Measurements from ENCODE around the gene TRAPPC10.
"Not testable (repeated sequence)": the region's sequence is repeated elsewhere in the genome, so short reads cannot be mapped to it uniquely, and the experiment has no call there.

TRAPPC10 gene

GRCh38 chr21:44127827-44128226 is 115.7 kb downstream of the TRAPPC10 start:
- H3K27ac ChIP-seq (ENCODE audit: low read length); H3K4me1 ChIP-seq (ENCODE audit: low read length); H3K9ac ChIP-seq (ENCODE audit: low read length); H3K4me2 ChIP-seq (ENCODE audit: low read length); H2AFZ ChIP-seq (ENCODE audit: low read depth, low read length); H3K4me3 ChIP-seq (ENCODE audit: low read length); H3K27me3 ChIP-seq (ENCODE audit: low read depth, low read length); H3K79me2 ChIP-seq (ENCODE audit: low read length); H4K20me1 ChIP-seq (ENCODE audit: insufficient read depth, low read length); H3K9me3 ChIP-seq (ENCODE audit: insufficient read depth, low read length); H3K36me3 ChIP-seq (replicated peaks; ENCODE audit: low read depth, low read length): not testable (repeated sequence)

GRCh38 chr21:44133715-44134057 is 121.6 kb downstream of the TRAPPC10 start:
- H3K36me3 ChIP-seq (replicated peaks; ENCODE audit: low read depth, low read length); H2AFZ ChIP-seq (ENCODE audit: low read depth, low read length); H3K9ac ChIP-seq (ENCODE audit: low read length); H3K4me3 ChIP-seq (ENCODE audit: low read length); H3K27ac ChIP-seq (ENCODE audit: low read length); H3K79me2 ChIP-seq (ENCODE audit: low read length); H3K4me1 ChIP-seq (ENCODE audit: low read length); H3K27me3 ChIP-seq (ENCODE audit: low read depth, low read length); H4K20me1 ChIP-seq (ENCODE audit: insufficient read depth, low read length); H3K9me3 ChIP-seq (ENCODE audit: insufficient read depth, low read length); H3K4me2 ChIP-seq (ENCODE audit: low read length): not testable (repeated sequence)

- not testable (repeated sequence) for H3K27ac ChIP-seq (ENCODE audit: low read length); H3K9ac ChIP-seq (ENCODE audit: low read length); H3K4me2 ChIP-seq (ENCODE audit: low read length); H2AFZ ChIP-seq (ENCODE audit: low read depth, low read length); H3K36me3 ChIP-seq (replicated peaks; ENCODE audit: low read depth, low read length); H3K27me3 ChIP-seq (ENCODE audit: low read depth, low read length); H3K4me1 ChIP-seq (ENCODE audit: low read length); H3K4me3 ChIP-seq (ENCODE audit: low read length); H3K9me3 ChIP-seq (ENCODE audit: insufficient read depth, low read length); H3K79me2 ChIP-seq (ENCODE audit: low read length); H4K20me1 ChIP-seq (ENCODE audit: insufficient read depth, low read length)
These were observed 122.6 kb downstream of the TRAPPC10 start for GRCh38 chr21:44134732-44135131.

GRCh38 chr21:44138039-44138438 is 125.9 kb downstream of the TRAPPC10 start:
- H3K4me2 ChIP-seq (ENCODE audit: low read length); H3K9ac ChIP-seq (ENCODE audit: low read length); H3K27ac ChIP-seq (ENCODE audit: low read length); H3K27me3 ChIP-seq (ENCODE audit: low read depth, low read length); H3K9me3 ChIP-seq (ENCODE audit: insufficient read depth, low read length); H2AFZ ChIP-seq (ENCODE audit: low read depth, low read length); H3K4me1 ChIP-seq (ENCODE audit: low read length); H4K20me1 ChIP-seq (ENCODE audit: insufficient read depth, low read length); H3K36me3 ChIP-seq (replicated peaks; ENCODE audit: low read depth, low read length); H3K79me2 ChIP-seq (ENCODE audit: low read length); H3K4me3 ChIP-seq (ENCODE audit: low read length): not testable (repeated sequence)

GRCh38 chr21:44139787-44140551 is 127.9 kb downstream of the TRAPPC10 start:
- not testable (repeated sequence) for H3K79me2 ChIP-seq (ENCODE audit: low read length); H4K20me1 ChIP-seq (ENCODE audit: insufficient read depth, low read length); H3K4me2 ChIP-seq (ENCODE audit: low read length); H3K27ac ChIP-seq (ENCODE audit: low read length); H3K4me3 ChIP-seq (ENCODE audit: low read length); H3K9ac ChIP-seq (ENCODE audit: low read length); H2AFZ ChIP-seq (ENCODE audit: low read depth, low read length); H3K4me1 ChIP-seq (ENCODE audit: low read length); H3K9me3 ChIP-seq (ENCODE audit: insufficient read depth, low read length); H3K36me3 ChIP-seq (replicated peaks; ENCODE audit: low read depth, low read length); H3K27me3 ChIP-seq (ENCODE audit: low read depth, low read length)

- not testable (repeated sequence) for H3K27me3 ChIP-seq (ENCODE audit: low read depth, low read length); H4K20me1 ChIP-seq (ENCODE audit: insufficient read depth, low read length); H3K36me3 ChIP-seq (replicated peaks; ENCODE audit: low read depth, low read length); H3K4me2 ChIP-seq (ENCODE audit: low read length); H3K9me3 ChIP-seq (ENCODE audit: insufficient read depth, low read length); H3K4me3 ChIP-seq (ENCODE audit: low read length); H3K4me1 ChIP-seq (ENCODE audit: low read length); H3K27ac ChIP-seq (ENCODE audit: low read length); H3K79me2 ChIP-seq (ENCODE audit: low read length); H2AFZ ChIP-seq (ENCODE audit: low read depth, low read length); H3K9ac ChIP-seq (ENCODE audit: low read length)
These were observed 128.4 kb downstream of the TRAPPC10 start for GRCh38 chr21:44140552-44140932.

- not testable (repeated sequence) for H3K4me2 ChIP-seq (ENCODE audit: low read length); H3K9ac ChIP-seq (ENCODE audit: low read length); H3K9me3 ChIP-seq (ENCODE audit: insufficient read depth, low read length); H3K27me3 ChIP-seq (ENCODE audit: low read depth, low read length); H3K79me2 ChIP-seq (ENCODE audit: low read length); H3K4me3 ChIP-seq (ENCODE audit: low read length); H4K20me1 ChIP-seq (ENCODE audit: insufficient read depth, low read length); H3K36me3 ChIP-seq (replicated peaks; ENCODE audit: low read depth, low read length); H3K4me1 ChIP-seq (ENCODE audit: low read length); H3K27ac ChIP-seq (ENCODE audit: low read length); H2AFZ ChIP-seq (ENCODE audit: low read depth, low read length)
These were observed 130.4 kb downstream of the TRAPPC10 start for GRCh38 chr21:44142470-44142869.

- H3K27me3 ChIP-seq (ENCODE audit: low read depth, low read length); H3K4me1 ChIP-seq (ENCODE audit: low read length); H3K9me3 ChIP-seq (ENCODE audit: insufficient read depth, low read length); H3K36me3 ChIP-seq (replicated peaks; ENCODE audit: low read depth, low read length); H3K9ac ChIP-seq (ENCODE audit: low read length); H3K4me3 ChIP-seq (ENCODE audit: low read length); H3K4me2 ChIP-seq (ENCODE audit: low read length); H2AFZ ChIP-seq (ENCODE audit: low read depth, low read length); H4K20me1 ChIP-seq (ENCODE audit: insufficient read depth, low read length); H3K79me2 ChIP-seq (ENCODE audit: low read length); H3K27ac ChIP-seq (ENCODE audit: low read length): not testable (repeated sequence)
These were observed 131.3 kb downstream of the TRAPPC10 start for GRCh38 chr21:44143380-44143779.

- not testable (repeated sequence) for H3K27ac ChIP-seq (ENCODE audit: low read length); H3K9ac ChIP-seq (ENCODE audit: low read length); H3K36me3 ChIP-seq (replicated peaks; ENCODE audit: low read depth, low read length); H3K9me3 ChIP-seq (ENCODE audit: insufficient read depth, low read length); H3K27me3 ChIP-seq (ENCODE audit: low read depth, low read length); H3K79me2 ChIP-seq (ENCODE audit: low read length); H2AFZ ChIP-seq (ENCODE audit: low read depth, low read length); H4K20me1 ChIP-seq (ENCODE audit: insufficient read depth, low read length); H3K4me3 ChIP-seq (ENCODE audit: low read length); H3K4me1 ChIP-seq (ENCODE audit: low read length); H3K4me2 ChIP-seq (ENCODE audit: low read length)
These were observed 131.9 kb downstream of the TRAPPC10 start for GRCh38 chr21:44143996-44144395.

Data from OCI-LY3 (cell line).